ENCODE measurements around the gene PNPLA2. TPM values are rescaled to one million over a fixed set of nuclear protein-coding genes. Genes with fewer than 3 reads are reported as not detected.

Gene PNPLA2
- total and polyA plus RNA-seq, 9 donors = 9.0 to 46.1 (median 28.0) TPM

DNA sequence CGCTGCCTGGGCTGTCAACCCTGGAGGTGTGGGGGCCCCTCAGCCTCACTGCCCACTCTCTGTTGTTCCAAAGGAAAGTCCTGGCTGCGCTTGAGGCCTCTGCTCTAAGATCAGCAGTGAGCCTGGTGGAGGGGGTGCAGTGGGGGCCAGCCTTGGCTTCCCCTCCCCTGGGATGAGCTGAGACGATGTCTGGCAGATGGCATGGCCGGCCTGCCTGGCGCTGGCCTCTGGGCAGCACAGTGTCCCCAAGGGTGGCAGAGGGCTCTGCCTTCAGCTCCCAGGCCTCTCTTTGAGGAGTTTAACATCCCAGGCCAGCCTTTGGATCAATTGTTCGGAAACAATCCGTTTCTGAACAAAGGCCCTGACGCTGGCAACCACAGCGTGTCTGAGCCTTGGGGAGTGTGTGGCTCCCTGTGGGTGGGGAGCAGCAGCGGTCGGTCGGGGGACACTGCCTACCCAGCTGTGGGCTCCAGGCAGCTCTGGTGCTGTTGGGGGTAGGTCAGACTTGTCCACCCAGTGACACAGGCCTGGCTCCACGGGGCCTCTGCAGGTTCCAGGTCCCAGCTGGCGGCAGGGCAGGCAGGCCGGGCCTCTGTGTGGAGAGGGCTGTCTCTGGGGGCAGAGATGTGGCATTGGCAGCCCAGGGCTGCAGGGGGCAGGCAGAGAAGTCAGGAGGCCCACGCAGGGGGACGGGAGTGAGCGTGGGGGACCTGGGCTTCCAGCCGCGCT, 36.1 kb downstream of the PNPLA2 start:
- WGBS (ENCODE audit: insufficient coverage) = 55% methylated on average over 17 of the region's 20 CpGs
- H3K9me3 ChIP-seq (replicated peaks; ENCODE audit: control insufficient read depth, low read depth, low read length) = no peaks in the 10 kb centered on the region
- peaks cover 66% of the 10 kb centered on the region for H3K4me1 ChIP-seq (ENCODE audit: control insufficient read depth, insufficient read depth, low read length)
- no peak overlapping the region for H3K4me3 ChIP-seq (ENCODE audit: low read length)
- DNase-seq = no peak
- H3K27ac ChIP-seq (ENCODE audit: low read length) = no peak overlapping the region
- H3K27me3 ChIP-seq (ENCODE audit: control insufficient read depth, insufficient read depth, low read length) = peaks cover 11% of the 10 kb centered on the region
- H3K36me3 ChIP-seq (ENCODE audit: control insufficient read depth, insufficient read depth, low read length) = peaks cover 2% of the 10 kb centered on the region

DNA sequence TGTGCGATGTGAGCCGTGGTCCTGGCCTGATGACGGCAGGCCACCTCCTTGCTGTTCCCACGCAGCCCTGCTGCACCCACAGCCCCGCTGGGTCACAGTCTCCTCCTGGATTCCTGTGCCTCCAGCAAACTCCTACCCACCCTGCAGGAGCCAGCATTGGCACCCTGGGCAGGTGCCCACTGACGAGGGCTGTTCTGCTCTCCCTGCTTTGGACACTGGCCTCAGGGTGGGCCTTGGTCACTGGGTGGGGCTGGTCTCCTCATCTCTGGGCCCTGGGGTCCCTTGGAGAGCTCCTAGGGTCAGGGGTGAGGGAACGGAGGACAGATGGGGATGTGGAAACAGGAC, 36.6 kb downstream of the PNPLA2 start:
- whole genome bisulfite sequencing (ENCODE audit: insufficient coverage) = 67% methylated on average over 6 of the region's 7 CpGs
- Histone ChIP-seq H3K36me3 (ENCODE audit: control insufficient read depth, insufficient read depth, low read length) (peaks cover 2% of the 10 kb centered on the region), H3K27ac (ENCODE audit: low read length) (no peak overlapping the region), H3K9me3 (replicated peaks; ENCODE audit: control insufficient read depth, low read depth, low read length) (no peaks in the 10 kb centered on the region), H3K4me3 (ENCODE audit: low read length) (no peak overlapping the region), H3K27me3 (ENCODE audit: control insufficient read depth, insufficient read depth, low read length) (peaks cover 8% of the 10 kb centered on the region), H3K4me1 (ENCODE audit: control insufficient read depth, insufficient read depth, low read length) (peaks cover 68% of the 10 kb centered on the region)
- no peak for DNase-seq

DNA sequence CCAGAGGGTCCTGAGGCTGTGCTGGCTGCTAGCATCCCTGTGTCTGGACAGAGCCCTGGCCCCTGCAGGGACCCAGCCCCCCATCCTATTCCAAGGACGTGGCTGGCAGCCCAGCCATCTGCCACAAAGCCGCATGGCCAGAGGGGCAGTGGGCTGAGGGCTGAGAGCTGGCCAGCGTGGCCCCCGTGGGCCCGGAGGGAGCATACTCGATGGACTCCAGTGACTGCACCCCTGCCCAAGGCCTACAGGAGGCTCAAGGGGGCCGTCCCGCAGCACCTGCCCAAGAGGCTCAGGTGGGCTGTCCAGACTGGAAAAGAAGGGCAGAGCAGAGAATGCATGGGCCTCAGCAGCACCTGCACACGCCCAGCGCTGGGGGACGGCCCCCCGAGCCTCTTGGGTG, 37.1 kb downstream of the PNPLA2 start:
- no peak for DNase-seq
- H3K4me1 ChIP-seq (ENCODE audit: control insufficient read depth, insufficient read depth, low read length) = peaks cover 67% of the 10 kb centered on the region
- WGBS (ENCODE audit: insufficient coverage) = 71% methylated on average over 12 of the region's 12 CpGs
- H3K27me3 ChIP-seq (ENCODE audit: control insufficient read depth, insufficient read depth, low read length) = peaks cover 3% of the 10 kb centered on the region
- peaks cover 2% of the 10 kb centered on the region for H3K36me3 ChIP-seq (ENCODE audit: control insufficient read depth, insufficient read depth, low read length)
- no peak overlapping the region for H3K4me3 ChIP-seq (ENCODE audit: low read length)
- H3K27ac ChIP-seq (ENCODE audit: low read length) = no peak overlapping the region
- no peaks in the 10 kb centered on the region for H3K9me3 ChIP-seq (replicated peaks; ENCODE audit: control insufficient read depth, low read depth, low read length)

DNA sequence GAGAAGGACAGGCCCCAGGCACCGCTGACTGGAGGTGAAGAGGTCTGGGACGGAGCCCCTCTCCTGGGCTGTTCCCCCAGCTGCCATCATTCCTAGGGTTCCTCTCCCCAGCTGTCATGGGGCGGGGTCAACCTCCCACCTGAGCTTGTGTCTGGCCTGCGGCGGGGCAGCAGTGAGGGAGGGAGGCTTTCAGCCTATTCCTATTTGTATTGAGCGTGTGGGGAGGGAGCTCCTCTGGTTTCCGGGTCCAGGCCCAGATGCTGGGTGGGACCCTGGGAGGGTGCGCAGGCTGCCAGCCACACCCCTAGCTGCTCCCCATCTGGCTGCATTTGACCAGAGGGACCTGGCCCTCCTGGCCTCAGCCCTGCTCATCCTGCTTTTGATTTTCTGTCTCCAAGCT, 37.7 kb downstream of the PNPLA2 start:
- peaks cover 61% of the 10 kb centered on the region for H3K4me1 ChIP-seq (ENCODE audit: control insufficient read depth, insufficient read depth, low read length)
- no peak overlapping the region for H3K27ac ChIP-seq (ENCODE audit: low read length)
- no peaks in the 10 kb centered on the region for H3K27me3 ChIP-seq (ENCODE audit: control insufficient read depth, insufficient read depth, low read length)
- peaks cover 2% of the 10 kb centered on the region for H3K36me3 ChIP-seq (ENCODE audit: control insufficient read depth, insufficient read depth, low read length)
- 31% methylated on average over 2 of the region's 8 CpGs for WGBS (ENCODE audit: insufficient coverage)
- no peak overlapping the region for H3K4me3 ChIP-seq (ENCODE audit: low read length)
- no peaks in the 10 kb centered on the region for H3K9me3 ChIP-seq (replicated peaks; ENCODE audit: control insufficient read depth, low read depth, low read length)
- no peak for DNase-seq

DNA sequence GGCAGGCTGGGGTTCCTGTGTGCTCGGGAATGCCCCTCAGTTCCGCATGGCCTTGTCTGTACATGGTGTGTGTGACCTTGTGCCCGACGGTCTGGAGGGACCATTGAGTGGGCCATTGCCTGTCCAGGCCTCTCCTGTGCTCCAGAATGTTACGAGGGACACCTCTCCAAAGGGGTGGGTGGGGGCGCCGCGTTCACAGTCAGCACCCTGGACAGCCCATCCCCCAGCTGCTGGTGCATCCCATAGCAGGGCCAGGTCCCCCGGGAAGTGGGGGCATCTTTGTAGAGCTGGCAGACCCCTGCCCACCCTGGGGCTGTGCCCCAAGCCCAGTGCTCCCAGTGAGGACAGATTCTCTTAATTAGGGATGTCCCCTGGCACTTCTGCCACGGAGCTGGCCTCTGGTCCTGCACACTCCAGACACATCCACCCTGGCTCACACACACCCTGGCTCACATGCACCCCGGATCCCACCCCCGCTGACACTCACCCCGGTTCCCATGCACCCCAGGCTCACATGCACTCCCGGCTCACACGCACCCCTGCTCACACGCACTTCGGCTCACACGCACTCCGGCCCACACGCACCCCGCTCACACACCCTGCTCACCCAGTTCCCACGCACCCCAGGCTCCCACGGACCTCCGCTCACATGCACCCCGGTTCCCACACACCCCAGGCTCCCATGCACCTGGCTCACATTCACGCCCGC, 39.5 kb downstream of the PNPLA2 start:
- Histone ChIP-seq H3K4me1 (ENCODE audit: control insufficient read depth, insufficient read depth, low read length) (peaks cover 70% of the 10 kb centered on the region), H3K27ac (ENCODE audit: low read length) (no peak overlapping the region), H3K4me3 (ENCODE audit: low read length) (no peak overlapping the region), H3K27me3 (ENCODE audit: control insufficient read depth, insufficient read depth, low read length) (no peaks in the 10 kb centered on the region), H3K9me3 (replicated peaks; ENCODE audit: control insufficient read depth, low read depth, low read length) (no peaks in the 10 kb centered on the region), H3K36me3 (ENCODE audit: control insufficient read depth, insufficient read depth, low read length) (peaks cover 3% of the 10 kb centered on the region)
- no peak for DNase-seq
- 78% methylated on average over 25 of the region's 27 CpGs for WGBS (ENCODE audit: insufficient coverage)

DNA sequence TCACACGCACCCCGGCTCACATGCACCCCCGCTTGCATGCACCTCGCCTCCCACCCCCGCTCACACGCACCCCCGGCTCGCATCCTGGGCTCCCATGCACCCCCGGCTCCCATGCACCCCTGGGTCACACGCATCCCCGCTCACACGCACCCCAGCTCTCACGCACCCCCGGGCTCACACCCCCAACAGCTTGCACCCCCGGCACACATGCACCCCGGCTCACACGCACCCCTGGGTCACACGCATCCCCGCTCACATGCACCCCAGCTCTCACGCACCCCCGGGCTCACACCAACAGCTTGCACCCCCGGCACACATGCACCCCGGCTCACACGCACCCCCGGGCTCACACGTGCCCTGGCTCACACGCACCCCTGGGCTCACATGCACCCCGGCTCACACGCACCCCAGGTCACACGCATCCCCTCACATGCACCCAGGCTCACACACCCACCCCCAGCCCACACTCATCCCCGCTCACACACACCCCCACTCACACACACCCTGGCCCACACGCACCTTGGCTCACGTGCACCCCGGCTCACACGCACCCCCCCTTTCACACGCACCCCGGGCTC, 40.1 kb downstream of the PNPLA2 start:
- H3K4me3 ChIP-seq (ENCODE audit: low read length) = no peak overlapping the region
- H3K4me1 ChIP-seq (ENCODE audit: control insufficient read depth, insufficient read depth, low read length) = peaks cover 67% of the 10 kb centered on the region
- WGBS (ENCODE audit: insufficient coverage) = 89% methylated on average over 30 of the region's 37 CpGs
- no peaks in the 10 kb centered on the region for H3K9me3 ChIP-seq (replicated peaks; ENCODE audit: control insufficient read depth, low read depth, low read length)
- DNase-seq = no peak
- no peaks in the 10 kb centered on the region for H3K27me3 ChIP-seq (ENCODE audit: control insufficient read depth, insufficient read depth, low read length)
- H3K36me3 ChIP-seq (ENCODE audit: control insufficient read depth, insufficient read depth, low read length) = peaks cover 4% of the 10 kb centered on the region
- H3K27ac ChIP-seq (ENCODE audit: low read length) = no peak overlapping the region

DNA sequence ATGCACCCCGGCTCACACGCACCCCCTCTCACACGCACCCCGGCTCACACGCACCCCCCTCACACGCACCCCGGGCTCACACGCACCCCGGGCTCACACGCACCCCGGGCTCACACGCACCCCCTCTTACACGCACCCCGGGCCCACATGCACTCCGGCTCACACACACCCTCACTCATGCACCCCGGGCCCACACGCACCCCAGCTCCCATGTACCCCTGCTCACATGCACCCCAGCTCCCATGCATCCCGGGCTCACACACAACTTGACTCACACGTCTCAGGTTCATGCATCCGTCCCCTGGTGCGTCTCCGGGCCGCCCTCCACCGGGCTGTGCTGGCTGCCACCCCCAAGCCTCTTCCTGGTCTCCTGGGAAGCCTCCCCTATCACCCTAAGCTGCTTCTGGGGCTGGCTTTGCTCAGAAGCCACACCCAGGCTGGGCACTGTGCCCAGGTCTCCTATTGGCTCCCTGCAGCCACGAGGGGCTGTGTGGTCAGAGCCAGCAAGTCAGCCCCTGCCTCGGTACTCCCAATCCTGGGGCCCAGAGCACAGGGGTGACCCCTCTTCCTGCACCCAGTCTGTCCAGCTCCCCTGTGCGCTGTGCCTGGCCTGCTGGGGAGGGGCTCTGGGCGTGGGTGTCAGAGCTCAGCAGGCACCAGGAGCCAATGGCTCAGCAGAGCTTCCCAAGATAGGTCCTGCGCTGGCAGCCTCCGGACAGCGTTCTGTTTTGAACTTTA, 40.8 kb downstream of the PNPLA2 start:
- WGBS (ENCODE audit: insufficient coverage) = 37% methylated on average over 20 of the region's 31 CpGs
- Histone ChIP-seq H3K4me1 (ENCODE audit: control insufficient read depth, insufficient read depth, low read length) (peaks cover 60% of the 10 kb centered on the region), H3K27me3 (ENCODE audit: control insufficient read depth, insufficient read depth, low read length) (no peaks in the 10 kb centered on the region), H3K4me3 (ENCODE audit: low read length) (no peak overlapping the region), H3K36me3 (ENCODE audit: control insufficient read depth, insufficient read depth, low read length) (peaks cover 6% of the 10 kb centered on the region), H3K27ac (ENCODE audit: low read length) (no peak overlapping the region), H3K9me3 (replicated peaks; ENCODE audit: control insufficient read depth, low read depth, low read length) (no peaks in the 10 kb centered on the region)
- peak; percentile 88 for DNase-seq

DNA sequence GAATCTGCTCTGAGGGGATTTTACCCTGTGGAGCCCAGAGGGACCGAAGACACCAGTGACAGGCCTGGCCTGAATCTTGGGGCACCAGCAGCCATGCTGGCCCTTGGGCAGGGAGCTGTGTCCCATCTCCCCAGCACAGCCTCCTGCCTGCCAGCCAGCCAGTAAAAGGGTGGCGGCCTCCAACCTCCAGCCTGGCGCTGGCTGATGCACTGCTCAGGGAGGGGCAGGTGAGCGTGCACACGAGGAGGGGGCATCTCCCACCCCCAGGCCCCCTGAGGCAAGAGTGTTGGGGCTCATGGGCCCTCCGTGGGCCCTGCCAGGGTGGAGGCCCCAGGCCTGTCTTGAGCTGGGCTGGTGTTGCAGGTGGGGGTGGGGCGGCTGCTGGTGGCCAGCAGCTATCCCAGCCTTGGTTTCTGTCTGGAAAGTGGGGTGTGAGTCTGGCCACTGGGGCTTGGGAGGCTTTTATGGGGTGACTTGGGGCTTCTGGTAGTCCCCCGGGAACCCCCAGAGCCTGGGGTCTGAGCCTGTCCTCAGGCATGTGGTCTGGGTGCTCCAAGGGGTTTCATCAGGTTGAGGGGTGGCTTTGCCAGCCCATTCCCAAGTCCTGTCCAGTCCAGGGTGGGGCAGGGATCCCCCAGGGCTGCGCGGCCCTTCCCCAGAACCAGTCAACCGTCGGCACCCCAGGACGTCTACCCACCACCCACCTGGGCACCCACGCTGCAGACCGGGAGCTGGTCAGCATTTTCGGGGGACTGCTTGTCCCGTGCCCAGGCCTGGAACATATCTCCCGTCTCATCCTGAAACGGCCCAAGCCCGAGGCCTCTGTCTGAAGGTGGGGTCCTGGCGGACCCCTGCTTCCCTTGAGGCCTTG, 41.8 kb downstream of the PNPLA2 start:
- Histone ChIP-seq H3K4me3 (ENCODE audit: low read length) (no peak overlapping the region), H3K36me3 (ENCODE audit: control insufficient read depth, insufficient read depth, low read length) (peaks cover 10% of the 10 kb centered on the region), H3K27me3 (ENCODE audit: control insufficient read depth, insufficient read depth, low read length) (no peaks in the 10 kb centered on the region), H3K9me3 (replicated peaks; ENCODE audit: control insufficient read depth, low read depth, low read length) (no peaks in the 10 kb centered on the region), H3K4me1 (ENCODE audit: control insufficient read depth, insufficient read depth, low read length) (peaks cover 51% of the 10 kb centered on the region), H3K27ac (ENCODE audit: low read length) (no peak overlapping the region)
- WGBS (ENCODE audit: insufficient coverage) = 82% methylated on average over 16 of the region's 21 CpGs
- no peak for DNase-seq

DNA sequence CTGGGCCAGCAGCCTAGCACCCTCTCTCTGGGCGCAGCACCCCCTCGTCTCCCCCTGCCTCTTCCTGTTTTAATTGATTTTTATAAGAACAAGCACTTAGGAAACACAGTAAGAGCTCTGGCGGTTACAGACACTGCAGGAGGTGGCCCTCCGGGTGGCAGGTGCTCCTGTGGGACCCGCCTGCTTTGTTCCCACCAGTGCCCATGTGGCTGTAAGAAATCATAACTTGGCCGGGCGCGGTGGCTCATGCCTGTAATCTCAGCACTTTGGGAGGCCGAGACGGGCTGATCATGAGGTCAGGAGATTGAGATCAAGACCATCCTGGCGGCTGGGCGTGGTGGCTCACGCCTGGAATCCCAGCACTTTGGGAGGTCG, 42.4 kb downstream of the PNPLA2 start:
- Histone ChIP-seq H3K9me3 (replicated peaks; ENCODE audit: control insufficient read depth, low read depth, low read length) (no peaks in the 10 kb centered on the region), H3K36me3 (ENCODE audit: control insufficient read depth, insufficient read depth, low read length) (peaks cover 17% of the 10 kb centered on the region), H3K4me1 (ENCODE audit: control insufficient read depth, insufficient read depth, low read length) (peaks cover 45% of the 10 kb centered on the region), H3K27me3 (ENCODE audit: control insufficient read depth, insufficient read depth, low read length) (no peaks in the 10 kb centered on the region), H3K27ac (ENCODE audit: low read length) (no peak overlapping the region), H3K4me3 (ENCODE audit: low read length) (no peak overlapping the region)
- no peak for DNase-seq
- 91% methylated on average over 11 of the region's 14 CpGs for WGBS (ENCODE audit: insufficient coverage)

Measured in muscle of leg (tissue), 11 donors.